ENCODE data around the gene CBLC. TPM values are rescaled to one million over a fixed set of nuclear protein-coding genes. Genes with fewer than 3 reads are reported as not detected.
A peak's percentile ranks its signal among the peaks of the same experiment; 100 is the strongest.

The CBLC gene
- polyA plus RNA-seq, 1 of the 3 experiments (the other 2 are of a cell fraction), result not detected

GRCh38 chr19:44757735-44758505 is 19.8 kb upstream of the CBLC start (continued):
- TF ChIP-seq, protein P1, sequence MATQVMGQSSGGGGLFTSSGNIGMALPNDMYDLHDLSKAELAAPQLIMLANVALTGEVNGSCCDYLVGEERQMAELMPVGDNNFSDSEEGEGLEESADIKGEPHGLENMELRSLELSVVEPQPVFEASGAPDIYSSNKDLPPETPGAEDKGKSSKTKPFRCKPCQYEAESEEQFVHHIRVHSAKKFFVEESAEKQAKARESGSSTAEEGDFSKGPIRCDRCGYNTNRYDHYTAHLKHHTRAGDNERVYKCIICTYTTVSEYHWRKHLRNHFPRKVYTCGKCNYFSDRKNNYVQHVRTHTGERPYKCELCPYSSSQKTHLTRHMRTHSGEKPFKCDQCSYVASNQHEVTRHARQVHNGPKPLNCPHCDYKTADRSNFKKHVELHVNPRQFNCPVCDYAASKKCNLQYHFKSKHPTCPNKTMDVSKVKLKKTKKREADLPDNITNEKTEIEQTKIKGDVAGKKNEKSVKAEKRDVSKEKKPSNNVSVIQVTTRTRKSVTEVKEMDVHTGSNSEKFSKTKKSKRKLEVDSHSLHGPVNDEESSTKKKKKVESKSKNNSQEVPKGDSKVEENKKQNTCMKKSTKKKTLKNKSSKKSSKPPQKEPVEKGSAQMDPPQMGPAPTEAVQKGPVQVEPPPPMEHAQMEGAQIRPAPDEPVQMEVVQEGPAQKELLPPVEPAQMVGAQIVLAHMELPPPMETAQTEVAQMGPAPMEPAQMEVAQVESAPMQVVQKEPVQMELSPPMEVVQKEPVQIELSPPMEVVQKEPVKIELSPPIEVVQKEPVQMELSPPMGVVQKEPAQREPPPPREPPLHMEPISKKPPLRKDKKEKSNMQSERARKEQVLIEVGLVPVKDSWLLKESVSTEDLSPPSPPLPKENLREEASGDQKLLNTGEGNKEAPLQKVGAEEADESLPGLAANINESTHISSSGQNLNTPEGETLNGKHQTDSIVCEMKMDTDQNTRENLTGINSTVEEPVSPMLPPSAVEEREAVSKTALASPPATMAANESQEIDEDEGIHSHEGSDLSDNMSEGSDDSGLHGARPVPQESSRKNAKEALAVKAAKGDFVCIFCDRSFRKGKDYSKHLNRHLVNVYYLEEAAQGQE (IDR thresholded peaks at IDR 0.05; ENCODE audit: low read depth, low read length), result no peak
- peak; percentile 92 for TF ChIP-seq MXI1 (IDR thresholded peaks at IDR 0.05; ENCODE audit: low read depth, low read length)
- TF ChIP-seq, protein P2, sequence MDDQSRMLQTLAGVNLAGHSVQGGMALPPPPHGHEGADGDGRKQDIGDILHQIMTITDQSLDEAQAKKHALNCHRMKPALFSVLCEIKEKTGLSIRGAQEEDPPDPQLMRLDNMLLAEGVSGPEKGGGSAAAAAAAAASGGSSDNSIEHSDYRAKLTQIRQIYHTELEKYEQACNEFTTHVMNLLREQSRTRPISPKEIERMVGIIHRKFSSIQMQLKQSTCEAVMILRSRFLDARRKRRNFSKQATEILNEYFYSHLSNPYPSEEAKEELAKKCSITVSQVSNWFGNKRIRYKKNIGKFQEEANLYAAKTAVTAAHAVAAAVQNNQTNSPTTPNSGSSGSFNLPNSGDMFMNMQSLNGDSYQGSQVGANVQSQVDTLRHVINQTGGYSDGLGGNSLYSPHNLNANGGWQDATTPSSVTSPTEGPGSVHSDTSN (IDR thresholded peaks at IDR 0.05), result no peak

DNA sequence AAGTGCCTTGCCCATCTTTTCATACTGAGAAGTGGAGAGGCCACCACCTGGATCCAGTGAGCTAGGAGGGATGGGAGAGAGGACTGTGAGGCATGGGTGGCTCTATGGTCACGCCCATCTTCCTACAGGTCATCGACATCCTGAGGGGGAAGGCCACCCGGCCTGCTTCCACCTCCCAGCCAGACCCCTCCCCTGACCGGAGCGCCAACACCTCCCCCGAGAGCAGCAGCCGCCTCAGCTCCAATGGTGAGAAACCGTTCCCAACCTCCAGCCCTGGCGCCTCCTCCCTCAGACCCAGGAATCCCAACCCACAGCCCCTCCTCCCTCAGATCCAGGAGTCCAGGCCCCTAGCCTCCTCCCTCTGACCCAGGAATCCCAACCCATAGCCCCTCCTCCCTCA is 19.1 kb upstream of the CBLC start:
- Histone ChIP-seq H3K79me2 (ENCODE audit: insufficient read depth) (0 out of 2 replicates have a peak, but pooled peaks cover 5% of the 10 kb centered on the region), H3K9me2 (no peaks in the 10 kb centered on the region), H4K20me1 (ENCODE audit: insufficient read depth) (no peaks in the 10 kb centered on the region), H3F3A (replicated peaks; ENCODE audit: insufficient read depth) (peaks cover 8% of the 10 kb centered on the region), H3K27ac (ENCODE audit: low read depth in 2 of 2, low read length in 1 of 2) (no peak overlapping the region), H3K4me3 (ENCODE audit: low read depth in 2 of 2, low read length in 1 of 2) (peak overlapping the region in 1 of 2 experiments; percentile 28; a peak in 1 of 4 replicates), H3K9ac (no peak overlapping the region), H3K4me2 (no peak overlapping the region), H3K36me3 (replicated peaks in 1 of 2; ENCODE audit: control insufficient read depth in 1 of 2, insufficient read depth in 2 of 2, low read length in 1 of 2) (peaks cover 19 to 21% of the 10 kb centered on the region in 2 experiments), H3K27me3 (ENCODE audit: insufficient read depth) (no peaks in the 10 kb centered on the region), H3K4me1 (ENCODE audit: control insufficient read depth in 1 of 2, insufficient read depth in 2 of 2, low read depth in 1 of 2, low read length in 1 of 2) (peaks cover 16 to 21% of the 10 kb centered on the region in 2 experiments; a peak in 3 of 4 replicates), H3K9me3 (no peaks in the 10 kb centered on the region), H2AFZ (ENCODE audit: low read depth) (no peak overlapping the region)
- peak; percentile 45 for DNase-seq
- 94% methylated on average over 8 of the region's 9 CpGs for WGBS (ENCODE audit: low lambda C conversion rate)
- POLR2A ChIA-PET, result interaction anchor here (0.6 kb wide), 1 partner anchor 154 kb away, joined by 3 read pairs; no protein-coding TSS in a partner anchor
- CTCF ChIA-PET, result interaction anchor here (1.2 to 8.7 kb wide), 6 partner anchors 8 to 102 kb away, joined by 3 to 86 read pairs (median 9); no protein-coding TSS in a partner anchor
- TF ChIP-seq, protein P3, sequence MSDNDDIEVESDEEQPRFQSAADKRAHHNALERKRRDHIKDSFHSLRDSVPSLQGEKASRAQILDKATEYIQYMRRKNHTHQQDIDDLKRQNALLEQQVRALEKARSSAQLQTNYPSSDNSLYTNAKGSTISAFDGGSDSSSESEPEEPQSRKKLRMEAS (IDR thresholded peaks at IDR 0.05; ENCODE audit: low read depth), result no peak
- no peak for TF ChIP-seq TEAD4 (IDR thresholded peaks at IDR 0.05; ENCODE audit: borderline replicate concordance, insufficient read depth)
- no peak for TF ChIP-seq SMC3 (IDR thresholded peaks at IDR 0.05; ENCODE audit: low read depth, low read length)
- TF ChIP-seq RXRA (IDR thresholded peaks at IDR 0.05; ENCODE audit: borderline replicate concordance, low read depth), result no peak
- TF ChIP-seq, protein P1 (IDR thresholded peaks at IDR 0.05; ENCODE audit: low read depth, low read length), result no peak
- no peak for TF ChIP-seq FOXJ3 (CRISPR knock-in tag; IDR thresholded peaks at IDR 0.05)
- no peak for TF ChIP-seq CHD2 (IDR thresholded peaks at IDR 0.05; ENCODE audit: low read length, partially characterized antibody)
- TF ChIP-seq GABPA (IDR thresholded peaks at IDR 0.05; ENCODE audit: low read depth), result no peak
- no peak for TF ChIP-seq YY1 (IDR thresholded peaks at IDR 0.05; ENCODE audit: low read depth)
- TF ChIP-seq FOSL2 (IDR thresholded peaks at IDR 0.05; ENCODE audit: borderline replicate concordance, low read depth), result no peak
- TF ChIP-seq, protein P4, sequence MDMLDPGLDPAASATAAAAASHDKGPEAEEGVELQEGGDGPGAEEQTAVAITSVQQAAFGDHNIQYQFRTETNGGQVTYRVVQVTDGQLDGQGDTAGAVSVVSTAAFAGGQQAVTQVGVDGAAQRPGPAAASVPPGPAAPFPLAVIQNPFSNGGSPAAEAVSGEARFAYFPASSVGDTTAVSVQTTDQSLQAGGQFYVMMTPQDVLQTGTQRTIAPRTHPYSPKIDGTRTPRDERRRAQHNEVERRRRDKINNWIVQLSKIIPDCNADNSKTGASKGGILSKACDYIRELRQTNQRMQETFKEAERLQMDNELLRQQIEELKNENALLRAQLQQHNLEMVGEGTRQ (IDR thresholded peaks at IDR 0.05; ENCODE audit: borderline replicate concordance, low read depth, low read length), result no peak
- TF ChIP-seq EZH2phosphoT487 (IDR thresholded peaks at IDR 0.05; ENCODE audit: borderline replicate concordance, low read depth), result no peak
- no peak for TF ChIP-seq NFIC (IDR thresholded peaks at IDR 0.05; ENCODE audit: borderline replicate concordance)
- no peak for TF ChIP-seq JUND (IDR thresholded peaks at IDR 0.05)
- TF ChIP-seq, protein P5, sequence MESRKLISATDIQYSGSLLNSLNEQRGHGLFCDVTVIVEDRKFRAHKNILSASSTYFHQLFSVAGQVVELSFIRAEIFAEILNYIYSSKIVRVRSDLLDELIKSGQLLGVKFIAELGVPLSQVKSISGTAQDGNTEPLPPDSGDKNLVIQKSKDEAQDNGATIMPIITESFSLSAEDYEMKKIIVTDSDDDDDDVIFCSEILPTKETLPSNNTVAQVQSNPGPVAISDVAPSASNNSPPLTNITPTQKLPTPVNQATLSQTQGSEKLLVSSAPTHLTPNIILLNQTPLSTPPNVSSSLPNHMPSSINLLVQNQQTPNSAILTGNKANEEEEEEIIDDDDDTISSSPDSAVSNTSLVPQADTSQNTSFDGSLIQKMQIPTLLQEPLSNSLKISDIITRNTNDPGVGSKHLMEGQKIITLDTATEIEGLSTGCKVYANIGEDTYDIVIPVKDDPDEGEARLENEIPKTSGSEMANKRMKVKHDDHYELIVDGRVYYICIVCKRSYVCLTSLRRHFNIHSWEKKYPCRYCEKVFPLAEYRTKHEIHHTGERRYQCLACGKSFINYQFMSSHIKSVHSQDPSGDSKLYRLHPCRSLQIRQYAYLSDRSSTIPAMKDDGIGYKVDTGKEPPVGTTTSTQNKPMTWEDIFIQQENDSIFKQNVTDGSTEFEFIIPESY (IDR thresholded peaks at IDR 0.05; ENCODE audit: borderline replicate concordance, low read depth), result no peak

Data from SK-N-SH (cell line).